KMS-11 (cell line): ENCODE data around the gene MTX1.
"Not testable (repeated sequence)": the region's sequence is repeated elsewhere in the genome, so short reads cannot be mapped to it uniquely, and the experiment has no call there.

ENCODE experiments used
- H2AFZ ChIP-seq: fragments of 200-600 bp; sonication (generic); 2 replicates; pipeline ENCODE4 v1.6.1; 2016; ENCODE audit warnings: antibody characterized with exemption, mixed run types, low read depth
- H3K27ac ChIP-seq: fragments of 200-600 bp; sonication (generic); 2 replicates; pipeline ENCODE4 v1.6.1; 2016; ENCODE audit warnings: mild to moderate bottlenecking, mixed run types
- H3K27me3 ChIP-seq: fragments of 200-600 bp; sonication (generic); 2 replicates; pipeline ENCODE4 v1.6.1; 2017; ENCODE audit warnings: mild to moderate bottlenecking, low read depth, mixed run types, moderate library complexity; ENCODE audit not compliant: insufficient read depth
- H3K36me3 ChIP-seq: fragments of 200-600 bp; sonication (generic); 2 replicates; pipeline ENCODE4 v1.6.1; 2017; ENCODE audit warnings: mild to moderate bottlenecking, mixed run types; ENCODE audit not compliant: insufficient read depth
- H3K4me1 ChIP-seq: fragments of 200-600 bp; sonication (generic); 2 replicates; pipeline ENCODE4 v1.6.1; 2016; ENCODE audit warnings: mild to moderate bottlenecking, low read depth, mixed run types; ENCODE audit not compliant: poor library complexity, severe bottlenecking
- H3K4me2 ChIP-seq: fragments of 200-600 bp; sonication (generic); 2 replicates; pipeline ENCODE4 v1.7.0; 2016; ENCODE audit warnings: mild to moderate bottlenecking, mixed run types
- H3K4me3 ChIP-seq: fragments of 200-600 bp; sonication (generic); IDR thresholded peaks from 2 replicates; pipeline ENCODE4 v1.6.1; 2017; ENCODE audit warnings: low read depth, low read length, mixed read lengths; ENCODE audit not compliant: insufficient read depth
- H3K79me2 ChIP-seq: fragments of 200-600 bp; sonication (generic); 2 replicates; pipeline ENCODE4 v1.6.1; 2016; ENCODE audit warnings: low read depth, mixed run types; ENCODE audit not compliant: insufficient read depth
- H3K9ac ChIP-seq: fragments of 200-600 bp; sonication (generic); 2 replicates; pipeline ENCODE4 v1.6.1; 2016; ENCODE audit warnings: mild to moderate bottlenecking, mixed run types
- H4K20me1 ChIP-seq: fragments of 200-600 bp; sonication (generic); 2 replicates; pipeline ENCODE4 v1.6.1; 2016; ENCODE audit warnings: mild to moderate bottlenecking, mixed run types; ENCODE audit not compliant: insufficient read depth
- TF ChIP-seq, protein P1 (sequence below): fragments of 200-600 bp; sonication (generic); conservative IDR thresholded peaks from 2 replicates; pipeline ENCODE4 v1.6.1; 2017; ENCODE audit warnings: low read depth, mild to moderate bottlenecking, antibody characterized with exemption, low read length, moderate library complexity, mixed read lengths

MTX1 gene

DNA sequence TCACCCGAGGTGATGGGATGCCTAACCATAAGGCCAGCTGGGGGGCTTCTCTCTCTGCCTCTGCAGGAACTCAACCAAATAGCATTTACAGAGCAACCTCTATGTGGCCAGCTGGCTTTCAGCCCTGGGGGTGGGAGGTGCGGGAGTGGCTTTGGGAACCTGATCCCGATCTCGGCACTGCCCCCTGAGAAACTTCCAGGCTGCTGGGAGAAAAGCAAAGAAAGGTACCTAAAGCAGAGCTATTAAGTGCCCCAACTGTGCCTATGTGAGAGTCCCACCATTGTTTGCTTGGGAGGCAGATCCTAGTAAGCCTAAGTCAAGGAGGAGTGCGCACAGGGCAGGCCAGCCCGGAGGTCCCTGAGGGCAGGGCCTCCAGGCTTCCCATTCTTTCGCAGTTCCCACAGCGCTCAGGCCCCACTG lies 42.4 kb upstream of the MTX1 start:
- H2AFZ ChIP-seq = no peak overlapping the region
- H3K79me2 ChIP-seq = no peaks in the 10 kb centered on the region
- no peak overlapping the region for H3K4me3 ChIP-seq
- TF ChIP-seq, protein P1, sequence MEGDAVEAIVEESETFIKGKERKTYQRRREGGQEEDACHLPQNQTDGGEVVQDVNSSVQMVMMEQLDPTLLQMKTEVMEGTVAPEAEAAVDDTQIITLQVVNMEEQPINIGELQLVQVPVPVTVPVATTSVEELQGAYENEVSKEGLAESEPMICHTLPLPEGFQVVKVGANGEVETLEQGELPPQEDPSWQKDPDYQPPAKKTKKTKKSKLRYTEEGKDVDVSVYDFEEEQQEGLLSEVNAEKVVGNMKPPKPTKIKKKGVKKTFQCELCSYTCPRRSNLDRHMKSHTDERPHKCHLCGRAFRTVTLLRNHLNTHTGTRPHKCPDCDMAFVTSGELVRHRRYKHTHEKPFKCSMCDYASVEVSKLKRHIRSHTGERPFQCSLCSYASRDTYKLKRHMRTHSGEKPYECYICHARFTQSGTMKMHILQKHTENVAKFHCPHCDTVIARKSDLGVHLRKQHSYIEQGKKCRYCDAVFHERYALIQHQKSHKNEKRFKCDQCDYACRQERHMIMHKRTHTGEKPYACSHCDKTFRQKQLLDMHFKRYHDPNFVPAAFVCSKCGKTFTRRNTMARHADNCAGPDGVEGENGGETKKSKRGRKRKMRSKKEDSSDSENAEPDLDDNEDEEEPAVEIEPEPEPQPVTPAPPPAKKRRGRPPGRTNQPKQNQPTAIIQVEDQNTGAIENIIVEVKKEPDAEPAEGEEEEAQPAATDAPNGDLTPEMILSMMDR = no peak
- no peaks in the 10 kb centered on the region for H4K20me1 ChIP-seq
- no peak overlapping the region for H3K4me2 ChIP-seq
- H3K36me3 ChIP-seq = no peaks in the 10 kb centered on the region; the same call in 1 of the 2 replicates
- H3K27me3 ChIP-seq = no peaks in the 10 kb centered on the region
- no peak overlapping the region for H3K27ac ChIP-seq
- no peak overlapping the region for H3K9ac ChIP-seq
- H3K4me1 ChIP-seq = peaks cover 7% of the 10 kb centered on the region

GRCh38 chr1:155166471-155167165 lies 41.9 kb upstream of the MTX1 start:
- no peaks in the 10 kb centered on the region for H4K20me1 ChIP-seq
- H3K27me3 ChIP-seq = no peaks in the 10 kb centered on the region
- no peak overlapping the region for H3K4me2 ChIP-seq
- H3K79me2 ChIP-seq = peaks cover 3% of the 10 kb centered on the region; the same call in 1 of the 2 replicates
- no peak overlapping the region for H3K9ac ChIP-seq
- H3K27ac ChIP-seq = no peak overlapping the region
- peak overlapping the region; percentile 12; the same call in 1 of the 2 replicates for H2AFZ ChIP-seq
- H3K4me3 ChIP-seq = no peak overlapping the region
- no peaks in the 10 kb centered on the region; the same call in 1 of the 2 replicates for H3K36me3 ChIP-seq
- TF ChIP-seq, protein P1 = no peak
- H3K4me1 ChIP-seq = peaks cover 11% of the 10 kb centered on the region

DNA sequence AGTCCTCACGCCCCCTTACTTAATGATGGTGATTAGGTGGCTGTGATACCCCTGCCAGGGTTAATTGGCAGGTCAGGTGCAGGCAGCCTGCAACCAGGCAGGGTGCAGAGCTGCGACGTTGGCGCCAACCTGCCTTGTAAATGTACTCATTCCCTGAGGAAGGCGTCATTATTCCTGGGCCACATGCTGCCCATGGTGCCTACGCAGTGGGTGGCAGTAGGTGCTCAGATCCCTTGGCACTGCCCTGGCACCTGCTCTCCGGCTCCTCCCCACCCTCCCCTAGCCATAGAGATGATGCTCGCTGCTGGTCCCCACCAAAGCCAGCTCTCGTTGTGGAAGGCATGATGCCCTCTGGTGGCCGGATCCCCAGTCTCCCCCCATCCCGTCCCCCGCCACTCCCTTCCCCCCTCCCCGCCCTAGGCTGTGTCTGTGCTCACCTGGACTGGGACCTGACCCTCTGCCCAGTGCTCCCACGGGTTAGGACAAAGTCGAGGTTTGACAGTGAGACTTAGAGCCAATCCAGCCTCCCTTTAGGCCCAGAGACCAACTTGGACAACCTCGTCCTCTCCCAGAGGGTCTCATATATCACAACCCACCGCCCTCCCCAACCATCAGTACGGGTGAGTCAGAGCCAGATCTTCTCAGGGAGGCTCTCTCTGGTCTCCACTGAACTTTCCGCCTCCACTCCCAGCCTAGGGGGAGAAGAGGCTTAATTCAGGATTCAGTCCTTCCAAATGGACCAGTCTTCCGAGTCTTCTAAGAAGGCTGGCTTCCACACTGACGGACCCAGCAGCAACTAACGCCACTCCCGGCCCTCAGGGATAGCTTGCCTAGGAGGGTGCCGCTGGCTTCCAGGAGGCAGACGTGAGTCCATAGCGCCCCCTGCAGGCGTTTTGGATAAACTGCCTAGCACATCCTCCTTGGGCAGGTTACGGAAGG lies 41.1 kb upstream of the MTX1 start:
- Histone ChIP-seq H3K4me3 (peak overlapping the region; percentile 90), H3K4me1 (peaks cover 19% of the 10 kb centered on the region), H3K36me3 (no peaks in the 10 kb centered on the region; the same call in 1 of the 2 replicates), H3K27me3 (no peaks in the 10 kb centered on the region), H4K20me1 (no peaks in the 10 kb centered on the region), H3K79me2 (peaks cover 11% of the 10 kb centered on the region), H2AFZ (peak overlapping the region; percentile 47), H3K27ac (no peak overlapping the region), H3K9ac (no peak overlapping the region), H3K4me2 (peak overlapping the region; percentile 46)
- TF ChIP-seq, protein P1 = peak; percentile 100

DNA sequence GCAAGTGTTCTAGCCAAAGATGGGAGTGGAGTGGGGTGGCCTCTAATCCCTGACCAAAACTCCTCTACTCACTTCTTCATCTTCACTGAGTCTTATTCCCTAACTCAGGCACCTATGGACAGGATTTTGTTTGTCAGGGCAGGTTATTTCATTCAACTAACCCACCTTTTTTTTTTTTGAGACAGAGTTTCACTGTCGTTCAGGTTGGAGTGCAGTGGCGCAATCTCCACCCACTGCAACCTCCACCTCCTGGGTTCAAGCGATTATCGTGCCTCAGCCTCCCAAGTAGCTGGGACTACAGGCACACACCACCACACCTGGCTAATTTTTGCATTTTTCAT lies 40.4 kb upstream of the MTX1 start:
- not testable (repeated sequence) for H3K36me3 ChIP-seq

More for the DNA sequence above, 40.4 kb upstream of the MTX1 start:
- Histone ChIP-seq H3K4me1 (peaks cover 20% of the 10 kb centered on the region), H2AFZ (peak overlapping the region; percentile 47; the same call in 1 of the 2 replicates), H3K79me2 (peaks cover 18% of the 10 kb centered on the region), H3K4me3 (peak overlapping the region; percentile 90), H3K4me2 (peak overlapping the region; percentile 46; the same call in 1 of the 2 replicates)
- not testable (repeated sequence) for H3K27ac ChIP-seq, H3K27me3 ChIP-seq, H4K20me1 ChIP-seq, H3K9ac ChIP-seq
- TF ChIP-seq, protein P1 = peak; percentile 76
